Peyer's patch (tissue), 4 donors: Measurements from ENCODE around the gene BEND5. TPM values are rescaled to one million over a fixed set of nuclear protein-coding genes. Genes with fewer than 3 reads are reported as not detected.

Experiments
- DNase-seq, 3 donors: peaks; one replicate each; pipeline ENCODE4 v3.0.0-alpha.2; 2017 to 2019
- H3K27ac ChIP-seq, 4 donors: fragments of 200-600 bp; sonication (generic); one replicate each; pipeline ENCODE4 v1.5.1; 2016 to 2019
- H3K27me3 ChIP-seq, 2 donors: fragments of 200-600 bp; sonication (generic); one replicate each; pipeline ENCODE4 v1.5.1; 2019
- H3K36me3 ChIP-seq, 3 donors: fragments of 200-600 bp; sonication (generic); one replicate each; pipeline ENCODE4 v1.5.1; 2016 to 2019
- H3K4me1 ChIP-seq, 4 donors: fragments of 200-600 bp; sonication (generic); one replicate each; pipeline ENCODE4 v1.5.1; 2016 to 2019
- H3K4me3 ChIP-seq, 4 donors: fragments of 200-600 bp; sonication (generic); 1 replicate in 3 of 4; 2 replicates in 1 of 4; pipeline ENCODE4 v1.5.1; 2016 to 2019; ENCODE audit warnings: mild to moderate bottlenecking in 1 of 4
- H3K9me3 ChIP-seq, 4 donors: fragments of 200-600 bp; sonication (generic); one replicate each; pipeline ENCODE4 v1.5.1; 2016 to 2019; ENCODE audit warnings: mild to moderate bottlenecking in 1 of 4
- POLR2A ChIP-seq, 2 donors: fragments of 450-650 bp; IDR thresholded peaks; one replicate each; pipeline ENCODE4 v1.5.1; 2017; ENCODE audit warnings: antibody characterized with exemption in 2 of 2, mild to moderate bottlenecking in 2 of 2, moderate library complexity in 2 of 2
- total RNA-seq, 4 donors: library from RNA; depleted of rRNA; stranded (reverse); fragments of >200 nt; gene quantifications; one replicate each; pipeline ENCODE4 v1.1.0, GENCODE V29; 2016
- TF ChIP-seq, protein P1 (sequence below), 6 experiments: fragments of 450-650 bp in 4 of 6; fragments of 200-600 bp in 2 of 6; sonication (generic) in 1 of 6; IDR thresholded peaks; one replicate each; pipeline ENCODE4 v1.5.1; 2017 to 2019; ENCODE audit warnings: antibody characterized with exemption in 6 of 6, mild to moderate bottlenecking in 3 of 6, moderate library complexity in 1 of 6

Gene BEND5
- total RNA-seq, 4 donors from 2014 or later = 0.95 to 18.2 (median 1.6) TPM; not detected in 1

DNA sequence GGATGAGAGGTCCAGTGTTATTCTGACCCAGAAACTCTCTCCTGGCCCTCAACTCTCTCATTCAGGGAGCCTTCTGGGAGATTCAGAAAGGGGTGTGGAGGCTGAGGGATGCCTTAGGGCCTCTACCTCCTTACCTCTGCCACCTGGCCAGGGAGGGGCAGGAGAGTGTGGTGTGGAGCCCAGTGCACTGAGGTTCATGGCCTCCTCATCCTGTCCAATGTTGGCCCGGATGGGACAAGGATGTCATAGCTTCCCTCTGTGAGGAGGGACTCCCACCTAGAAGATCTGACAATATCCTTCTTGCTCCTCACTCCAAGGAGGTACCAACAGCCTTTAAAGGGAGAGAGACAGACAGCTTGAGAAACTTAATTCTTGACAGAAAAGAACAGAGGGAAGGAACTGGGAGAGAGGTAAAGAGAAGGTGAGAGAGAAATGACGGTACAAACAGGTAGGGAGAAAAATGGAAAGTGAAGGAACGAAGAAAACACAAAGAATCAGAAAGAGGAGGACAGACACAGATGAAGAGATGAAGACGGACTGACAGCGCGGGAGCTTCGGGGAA is 779 bp downstream of the BEND5 start:
- Histone ChIP-seq H3K9me3 (no peaks in the 10 kb centered on the region), H3K4me3 (peak overlapping the region; percentile 64 to 84 (median 79)), H3K27me3 (no peaks in the 10 kb centered on the region), H3K4me1 (peaks cover 0 to 12% (median 0%) of the 10 kb centered on the region in 4 donors), H3K27ac (peak overlapping the region in 3 of 4 donors; percentile 71 to 91 (median 75)), H3K36me3 (no peaks in the 10 kb centered on the region)
- no peak for TF ChIP-seq POLR2A (IDR thresholded peaks at IDR 0.05)
- TF ChIP-seq, protein P1, sequence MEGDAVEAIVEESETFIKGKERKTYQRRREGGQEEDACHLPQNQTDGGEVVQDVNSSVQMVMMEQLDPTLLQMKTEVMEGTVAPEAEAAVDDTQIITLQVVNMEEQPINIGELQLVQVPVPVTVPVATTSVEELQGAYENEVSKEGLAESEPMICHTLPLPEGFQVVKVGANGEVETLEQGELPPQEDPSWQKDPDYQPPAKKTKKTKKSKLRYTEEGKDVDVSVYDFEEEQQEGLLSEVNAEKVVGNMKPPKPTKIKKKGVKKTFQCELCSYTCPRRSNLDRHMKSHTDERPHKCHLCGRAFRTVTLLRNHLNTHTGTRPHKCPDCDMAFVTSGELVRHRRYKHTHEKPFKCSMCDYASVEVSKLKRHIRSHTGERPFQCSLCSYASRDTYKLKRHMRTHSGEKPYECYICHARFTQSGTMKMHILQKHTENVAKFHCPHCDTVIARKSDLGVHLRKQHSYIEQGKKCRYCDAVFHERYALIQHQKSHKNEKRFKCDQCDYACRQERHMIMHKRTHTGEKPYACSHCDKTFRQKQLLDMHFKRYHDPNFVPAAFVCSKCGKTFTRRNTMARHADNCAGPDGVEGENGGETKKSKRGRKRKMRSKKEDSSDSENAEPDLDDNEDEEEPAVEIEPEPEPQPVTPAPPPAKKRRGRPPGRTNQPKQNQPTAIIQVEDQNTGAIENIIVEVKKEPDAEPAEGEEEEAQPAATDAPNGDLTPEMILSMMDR (IDR thresholded peaks at IDR 0.05) = no peak
- DNase-seq = peak in 2 of 3 donors; percentile 27 to 50

GRCh38 chr1:48773133-48773532 is 3.6 kb downstream of the BEND5 start:
- Histone ChIP-seq H3K27me3 (no peaks in the 10 kb centered on the region), H3K36me3 (no peaks in the 10 kb centered on the region), H3K4me3 (no peak overlapping the region), H3K4me1 (peaks cover 0 to 12% (median 0%) of the 10 kb centered on the region in 4 donors), H3K27ac (no peak overlapping the region), H3K9me3 (no peaks in the 10 kb centered on the region)
- no peak for DNase-seq
- TF ChIP-seq, protein P1 (IDR thresholded peaks at IDR 0.05) = no peak
- no peak for TF ChIP-seq POLR2A (IDR thresholded peaks at IDR 0.05)

- peak overlapping the region in 1 of 4 donors; percentile 22 for H3K27ac ChIP-seq
- DNase-seq = no peak
- no peaks in the 10 kb centered on the region for H3K9me3 ChIP-seq
- H3K36me3 ChIP-seq = no peaks in the 10 kb centered on the region
- TF ChIP-seq, protein P1 (IDR thresholded peaks at IDR 0.05) = no peak
- TF ChIP-seq POLR2A (IDR thresholded peaks at IDR 0.05) = no peak
- no peak overlapping the region for H3K4me3 ChIP-seq
- no peaks in the 10 kb centered on the region for H3K27me3 ChIP-seq
- peaks cover 0 to 12% (median 0%) of the 10 kb centered on the region in 4 donors for H3K4me1 ChIP-seq
These were observed 4.5 kb downstream of the BEND5 start for GRCh38 chr1:48772211-48772610.

DNA sequence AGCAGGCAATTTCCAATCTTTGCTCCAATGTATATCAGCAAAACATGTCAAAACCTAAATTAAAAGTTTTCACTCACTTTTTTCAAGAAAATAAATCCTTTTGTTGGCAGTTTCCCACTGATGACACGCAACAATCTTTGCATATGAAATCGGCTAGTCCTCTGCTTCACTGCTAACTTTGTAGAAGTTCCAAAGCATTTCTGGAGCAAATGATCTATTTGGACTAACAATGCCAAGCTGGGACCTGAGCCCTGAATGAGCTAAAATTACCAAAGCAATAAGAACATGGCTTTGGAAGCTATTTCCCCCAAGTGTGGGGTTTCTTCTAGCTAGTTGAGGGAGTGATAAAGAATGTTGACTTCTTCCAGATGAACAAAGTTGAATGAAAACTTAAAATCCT is 5.1 kb downstream of the BEND5 start:
- no peaks in the 10 kb centered on the region for H3K9me3 ChIP-seq
- H3K36me3 ChIP-seq = no peaks in the 10 kb centered on the region
- H3K27ac ChIP-seq = no peak overlapping the region
- no peak overlapping the region for H3K4me3 ChIP-seq
- no peak for DNase-seq
- peaks cover 0 to 12% (median 0%) of the 10 kb centered on the region in 4 donors for H3K4me1 ChIP-seq
- TF ChIP-seq, protein P1 (IDR thresholded peaks at IDR 0.05) = no peak
- no peak for TF ChIP-seq POLR2A (IDR thresholded peaks at IDR 0.05)
- no peaks in the 10 kb centered on the region for H3K27me3 ChIP-seq

GRCh38 chr1:48767975-48768510 is 8.6 kb downstream of the BEND5 start:
- Histone ChIP-seq H3K36me3 (no peaks in the 10 kb centered on the region), H3K4me3 (no peak overlapping the region), H3K9me3 (no peaks in the 10 kb centered on the region), H3K27ac (peak overlapping the region in 1 of 4 donors; percentile 40), H3K4me1 (no peaks in the 10 kb centered on the region), H3K27me3 (no peaks in the 10 kb centered on the region)
- TF ChIP-seq, protein P1 (IDR thresholded peaks at IDR 0.05) = no peak
- TF ChIP-seq POLR2A (IDR thresholded peaks at IDR 0.05) = no peak
- no peak for DNase-seq
